ENCODE measurements around the gene E4F1.

Gene E4F1

DNA sequence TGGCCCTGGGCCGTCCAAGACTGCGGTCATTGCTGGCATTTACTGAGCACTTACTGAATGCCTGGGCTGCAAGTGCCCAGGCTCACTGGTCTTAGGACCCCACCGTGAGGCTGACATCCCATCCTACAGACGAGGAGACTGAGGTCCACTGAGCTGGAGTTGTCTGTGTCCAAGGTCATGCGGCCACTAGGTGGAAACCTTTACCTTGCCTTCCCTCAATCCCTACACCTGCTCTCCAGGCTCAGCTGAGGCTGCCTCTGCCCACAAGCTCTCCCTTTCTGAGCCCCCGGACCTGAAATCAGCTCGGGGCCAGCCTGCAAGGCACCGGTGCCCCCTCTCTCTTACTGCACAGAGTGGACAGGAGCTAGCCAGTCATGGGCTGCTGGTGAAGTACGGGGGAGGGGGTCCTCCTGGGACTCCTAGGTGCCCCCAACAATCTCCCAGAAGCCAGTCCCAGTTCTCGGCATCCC lies 28.5 kb upstream of the E4F1 start:
- no peak overlapping the region for H3K4me3 ChIP-seq (ENCODE audit: low read depth, low read length)
- TF ChIP-seq, protein P1, sequence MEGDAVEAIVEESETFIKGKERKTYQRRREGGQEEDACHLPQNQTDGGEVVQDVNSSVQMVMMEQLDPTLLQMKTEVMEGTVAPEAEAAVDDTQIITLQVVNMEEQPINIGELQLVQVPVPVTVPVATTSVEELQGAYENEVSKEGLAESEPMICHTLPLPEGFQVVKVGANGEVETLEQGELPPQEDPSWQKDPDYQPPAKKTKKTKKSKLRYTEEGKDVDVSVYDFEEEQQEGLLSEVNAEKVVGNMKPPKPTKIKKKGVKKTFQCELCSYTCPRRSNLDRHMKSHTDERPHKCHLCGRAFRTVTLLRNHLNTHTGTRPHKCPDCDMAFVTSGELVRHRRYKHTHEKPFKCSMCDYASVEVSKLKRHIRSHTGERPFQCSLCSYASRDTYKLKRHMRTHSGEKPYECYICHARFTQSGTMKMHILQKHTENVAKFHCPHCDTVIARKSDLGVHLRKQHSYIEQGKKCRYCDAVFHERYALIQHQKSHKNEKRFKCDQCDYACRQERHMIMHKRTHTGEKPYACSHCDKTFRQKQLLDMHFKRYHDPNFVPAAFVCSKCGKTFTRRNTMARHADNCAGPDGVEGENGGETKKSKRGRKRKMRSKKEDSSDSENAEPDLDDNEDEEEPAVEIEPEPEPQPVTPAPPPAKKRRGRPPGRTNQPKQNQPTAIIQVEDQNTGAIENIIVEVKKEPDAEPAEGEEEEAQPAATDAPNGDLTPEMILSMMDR (IDR thresholded peaks at IDR 0.05; ENCODE audit: insufficient read depth, low read depth, low read length, missing control alignments) = peak; percentile 50

DNA sequence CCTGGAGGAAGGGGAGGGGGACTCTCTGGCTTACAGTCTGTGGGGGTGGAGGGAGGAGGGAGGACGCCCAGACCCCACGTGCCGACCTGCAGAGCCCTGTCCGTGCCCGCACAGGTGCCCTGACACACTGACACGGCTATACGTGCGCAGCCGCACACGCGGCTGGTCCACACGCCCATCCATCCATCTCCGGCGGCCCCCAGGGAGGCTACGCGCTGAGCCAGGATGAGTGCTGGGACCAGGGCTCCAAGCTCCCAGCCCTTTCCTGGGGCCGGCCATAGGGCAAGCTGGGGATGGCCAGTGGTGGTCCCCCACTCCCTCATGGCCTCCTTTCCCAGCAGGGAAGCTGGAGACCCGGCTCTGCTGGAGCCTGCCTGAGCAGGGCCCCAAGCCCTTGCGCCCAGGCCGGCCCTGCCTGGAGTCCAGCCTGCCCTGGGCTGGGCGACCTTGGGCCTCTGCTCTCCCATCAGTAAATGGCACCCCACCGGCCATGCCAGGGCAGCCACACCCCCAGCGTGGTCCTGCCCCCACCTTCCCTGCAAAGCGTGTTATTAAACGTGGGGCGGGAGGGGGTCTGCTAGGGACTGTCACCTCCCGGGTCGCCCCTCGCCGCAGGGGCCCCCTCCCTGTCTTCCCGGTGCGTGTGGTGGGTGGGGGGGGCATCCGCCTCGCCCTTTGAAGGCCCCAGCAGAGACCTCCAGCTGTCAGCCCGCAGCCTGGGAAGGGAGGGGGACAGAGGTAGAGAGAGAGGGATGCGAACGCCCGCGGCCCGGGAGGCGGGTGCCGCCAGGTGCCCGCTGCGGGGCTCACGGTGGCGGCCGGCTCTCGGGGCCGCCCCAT lies 27.8 kb upstream of the E4F1 start:
- TF ChIP-seq, protein P1 (IDR thresholded peaks at IDR 0.05; ENCODE audit: insufficient read depth, low read depth, low read length, missing control alignments) = no peak
- no peak overlapping the region for H3K4me3 ChIP-seq (ENCODE audit: low read depth, low read length)
- no peak for DNase-seq (ENCODE audit: low read depth)

More for the DNA sequence above, 28.5 kb upstream of the E4F1 start:
- peak; percentile 80 for DNase-seq (ENCODE audit: low read depth)

DNA sequence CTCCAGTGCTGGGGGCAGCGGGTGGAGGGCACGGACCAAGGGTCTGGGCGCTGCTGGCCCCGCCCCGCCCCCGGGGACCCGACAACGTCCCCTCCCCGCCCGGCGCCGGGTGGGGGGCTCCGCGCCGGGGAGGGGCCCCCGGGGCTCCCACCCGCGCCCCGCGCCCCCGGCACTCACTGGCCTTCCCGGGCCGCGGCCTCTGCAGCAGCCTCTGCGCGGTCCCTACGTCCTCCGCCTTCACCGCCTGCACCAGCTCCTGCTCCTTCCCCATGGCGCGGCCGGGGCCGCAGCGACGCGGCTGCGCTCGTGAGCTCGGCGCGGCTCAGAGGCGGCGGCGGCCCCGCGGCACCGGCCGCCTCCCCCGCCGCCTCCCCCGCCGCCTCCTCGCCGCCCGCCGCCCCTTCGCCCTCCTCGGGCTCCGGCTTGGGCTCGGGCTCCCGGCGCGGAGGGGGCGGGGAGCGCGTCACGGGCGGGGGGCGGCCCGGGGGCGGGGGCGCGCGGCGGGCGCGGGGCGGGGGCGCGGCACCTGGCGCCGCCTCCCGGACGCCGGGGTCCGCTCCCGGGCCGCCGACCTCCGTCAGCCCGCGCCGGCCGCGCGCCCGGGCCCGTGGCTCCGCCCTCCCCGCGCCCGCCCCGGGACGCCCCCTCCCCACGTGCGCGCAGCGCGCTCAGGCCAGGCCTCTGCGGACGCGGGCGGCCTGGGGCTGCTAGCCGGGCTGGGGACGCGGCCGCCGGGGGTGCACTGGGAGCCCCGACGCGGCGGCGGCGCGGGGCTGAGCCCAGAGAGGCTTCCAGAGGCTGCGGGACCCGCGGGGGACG lies 27.0 kb upstream of the E4F1 start, which contains the start of gene CASKIN1:
CASKIN1 (minus strand) TSS at position 444 of the 819 bp plus-strand sequence; CDS start at position 271, 173 bp downstream.
- DNase-seq (ENCODE audit: low read depth) = no peak
- TF ChIP-seq, protein P1 (IDR thresholded peaks at IDR 0.05; ENCODE audit: insufficient read depth, low read depth, low read length, missing control alignments) = no peak
- H3K4me3 ChIP-seq (ENCODE audit: low read depth, low read length) = no peak within 1 kb of the TSS

DNA sequence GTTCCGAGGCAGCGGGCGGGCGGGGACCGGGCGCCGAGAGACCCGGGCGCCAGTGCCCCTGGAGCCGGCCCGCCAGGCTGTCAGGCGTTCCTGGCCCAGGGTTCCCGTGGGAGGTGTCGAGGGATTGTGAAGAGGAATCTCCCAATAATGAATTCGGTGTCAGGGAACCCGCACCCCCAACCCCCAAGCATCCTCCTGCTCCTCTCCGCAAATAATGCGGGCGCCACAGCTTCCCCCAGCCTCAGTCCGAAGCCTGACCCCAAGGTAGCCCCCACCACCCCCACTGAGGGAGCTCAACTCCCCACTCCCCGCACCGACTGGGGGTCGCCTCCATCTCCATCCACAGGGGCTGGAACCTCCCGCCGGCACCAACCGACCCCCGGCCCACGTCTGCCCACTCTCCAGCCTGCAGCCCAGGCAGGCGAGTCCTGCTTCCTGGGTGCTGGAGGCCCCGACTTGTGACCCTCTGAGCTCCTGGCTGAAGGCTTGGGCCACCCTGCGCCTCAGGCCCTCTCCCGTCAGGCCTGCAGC lies 26.3 kb upstream of the E4F1 start:
- no peak for DNase-seq (ENCODE audit: low read depth)
- TF ChIP-seq, protein P1 (IDR thresholded peaks at IDR 0.05; ENCODE audit: insufficient read depth, low read depth, low read length, missing control alignments) = no peak

DNA sequence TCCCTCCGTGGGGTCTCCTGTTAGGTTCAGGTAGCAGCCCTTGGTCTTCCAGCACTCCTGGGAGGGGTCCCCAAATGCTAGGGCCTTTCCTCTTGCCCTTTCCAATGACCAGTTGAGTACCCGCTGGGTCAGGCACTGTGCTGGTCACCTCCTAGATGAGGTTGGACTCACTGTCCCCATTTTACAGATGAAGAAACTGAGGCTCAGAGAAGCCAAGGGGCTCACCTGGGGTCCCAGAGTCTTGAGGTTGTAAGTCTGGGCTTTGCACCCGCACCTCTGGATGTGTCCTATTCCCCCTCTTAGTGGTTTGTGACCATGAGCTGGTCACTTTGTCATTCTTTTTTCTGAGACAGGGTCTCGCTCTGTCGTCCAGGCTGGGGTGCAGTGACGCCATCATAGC lies 25.6 kb upstream of the E4F1 start:
- H3K4me3 ChIP-seq (ENCODE audit: low read depth, low read length) = no peak overlapping the region
- TF ChIP-seq, protein P1 (IDR thresholded peaks at IDR 0.05; ENCODE audit: insufficient read depth, low read depth, low read length, missing control alignments) = no peak
- no peak for DNase-seq (ENCODE audit: low read depth)

More for the DNA sequence above, 26.3 kb upstream of the E4F1 start:
- H3K4me3 ChIP-seq (ENCODE audit: low read depth, low read length) = no peak overlapping the region

DNA sequence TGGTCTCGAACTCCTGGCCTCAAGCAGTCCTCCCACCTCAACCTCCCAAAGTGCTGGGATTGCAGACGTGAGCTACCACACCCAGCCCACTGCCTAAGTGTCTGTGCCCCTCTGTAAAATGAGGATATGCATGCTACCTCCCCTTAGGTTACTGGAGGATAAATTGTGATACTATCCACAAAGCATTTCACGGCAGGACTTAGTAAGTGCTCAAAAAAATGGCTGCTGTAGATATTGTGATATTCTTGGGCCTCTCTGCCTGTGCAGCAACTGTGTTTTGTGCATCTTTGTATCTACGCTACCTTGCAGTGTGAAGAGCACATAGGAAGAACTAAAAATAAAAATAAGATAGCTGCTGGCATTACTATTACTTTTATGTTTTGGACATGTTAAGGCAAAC lies 25.1 kb upstream of the E4F1 start:
- H3K4me3 ChIP-seq (ENCODE audit: low read depth, low read length) = no peak overlapping the region
- no peak for DNase-seq (ENCODE audit: low read depth)
- TF ChIP-seq, protein P1 (IDR thresholded peaks at IDR 0.05; ENCODE audit: insufficient read depth, low read depth, low read length, missing control alignments) = no peak
